ENCODE data around the gene ZNF280B. TPM values are rescaled to one million over a fixed set of nuclear protein-coding genes. Genes with fewer than 3 reads are reported as not detected.

The ZNF280B gene
- total RNA-seq, 2 experiments from 2014 or later = 2.9 to 5.3 TPM

DNA sequence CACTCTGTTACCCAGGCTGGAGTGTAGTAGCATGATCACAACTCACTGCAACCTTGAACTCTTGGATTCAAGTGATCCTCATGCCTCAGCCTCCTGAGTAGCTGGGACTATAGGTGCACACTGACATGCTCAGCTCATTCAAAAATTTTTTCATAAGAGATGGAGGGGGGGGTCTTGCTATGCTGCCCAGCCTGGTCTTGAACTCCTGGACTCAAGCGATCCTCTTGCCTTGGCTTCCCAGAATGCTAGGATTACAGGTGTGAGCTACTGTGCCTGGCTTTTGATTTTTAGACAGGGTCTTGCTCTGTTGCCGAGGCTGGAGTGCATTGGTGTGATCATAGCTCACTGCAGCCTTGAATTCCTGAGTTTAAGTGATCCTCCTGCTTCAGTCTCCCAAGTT, 36.5 kb upstream of the ZNF280B start:
- intact Hi-C loops (cut with micrococcal nuclease; ENCODE audit: unreplicated experiment) = no loop called here

GRCh38 chr22:22538226-22538989, 29.9 kb upstream of the ZNF280B start:
- BruUV-seq (replicated peaks) = no TSS peak
- no peak for DNase-seq (ENCODE audit: low spot score)
- TF ChIP-seq EZH2phosphoT487 (IDR thresholded peaks at IDR 0.05; ENCODE audit: borderline replicate concordance, low read depth, low read length) (no peak), CTCF (conservative IDR thresholded peaks at IDR 0.05; ENCODE audit: low read length) (no peak)

More for the DNA sequence above, 36.5 kb upstream of the ZNF280B start:
- Histone ChIP-seq H3K27ac (ENCODE audit: low read depth, low read length, poor library complexity, severe bottlenecking) (no peak overlapping the region), H2AFZ (ENCODE audit: low read length) (no peak overlapping the region), H3K36me3 (ENCODE audit: insufficient read depth, low read length) (no peaks in the 10 kb centered on the region), H3K9me3 (ENCODE audit: low read length) (no peaks in the 10 kb centered on the region), H4K20me1 (ENCODE audit: insufficient read depth, low read length) (no peaks in the 10 kb centered on the region), H3K9me2 (ENCODE audit: insufficient read depth, low read length) (no peaks in the 10 kb centered on the region), H3K4me2 (ENCODE audit: low read length) (no peak overlapping the region), H3K4me3 (ENCODE audit: low read depth, low read length, poor library complexity, severe bottlenecking) (no peak overlapping the region), H3K79me2 (ENCODE audit: insufficient read depth, low read depth, low read length) (no peaks in the 10 kb centered on the region), H3K4me1 (ENCODE audit: insufficient read depth, low read length, poor library complexity, severe bottlenecking) (no peaks in the 10 kb centered on the region)
- no peak for TF ChIP-seq CTCF (conservative IDR thresholded peaks at IDR 0.05; ENCODE audit: low read length)
- TF ChIP-seq EZH2phosphoT487 (IDR thresholded peaks at IDR 0.05; ENCODE audit: borderline replicate concordance, low read depth, low read length) = no peak
- ChIA-PET POLR2A (no interaction called here), CTCF (ENCODE audit: unreplicated experiment) (interaction anchor here (0.6 kb wide), 1 partner anchor 45 kb away, joined by 3 read pairs; no protein-coding TSS in a partner anchor)
- DNase-seq (ENCODE audit: low spot score) = no peak
- no TSS peak for BruUV-seq (replicated peaks)

GRCh38 chr22:22536916-22537315, 28.4 kb upstream of the ZNF280B start:
- Histone ChIP-seq H3K36me3 (ENCODE audit: insufficient read depth, low read length) (no peaks in the 10 kb centered on the region), H4K20me1 (ENCODE audit: insufficient read depth, low read length) (no peaks in the 10 kb centered on the region), H3K4me3 (ENCODE audit: low read depth, low read length, poor library complexity, severe bottlenecking) (no peak overlapping the region), H3K9me2 (ENCODE audit: insufficient read depth, low read length) (no peaks in the 10 kb centered on the region), H3K9me3 (ENCODE audit: low read length) (no peaks in the 10 kb centered on the region), H3K4me1 (ENCODE audit: insufficient read depth, low read length, poor library complexity, severe bottlenecking) (no peaks in the 10 kb centered on the region), H3K79me2 (ENCODE audit: insufficient read depth, low read depth, low read length) (no peaks in the 10 kb centered on the region), H3K27ac (ENCODE audit: low read depth, low read length, poor library complexity, severe bottlenecking) (no peak overlapping the region), H3K4me2 (ENCODE audit: low read length) (no peak overlapping the region), H2AFZ (ENCODE audit: low read length) (no peak overlapping the region)
- CTCF ChIA-PET (ENCODE audit: unreplicated experiment) = no interaction called here
- no peak for TF ChIP-seq EZH2phosphoT487 (IDR thresholded peaks at IDR 0.05; ENCODE audit: borderline replicate concordance, low read depth, low read length)
- TF ChIP-seq CTCF (conservative IDR thresholded peaks at IDR 0.05; ENCODE audit: low read length) = no peak
- POLR2A ChIA-PET = no interaction called here
- DNase-seq (ENCODE audit: low spot score) = no peak
- no TSS peak for BruUV-seq (replicated peaks)
- intact Hi-C loops (cut with micrococcal nuclease; ENCODE audit: unreplicated experiment) = no loop called here

More at GRCh38 chr22:22538226-22538989, 29.9 kb upstream of the ZNF280B start:
- Histone ChIP-seq H2AFZ (ENCODE audit: low read length) (no peak overlapping the region), H3K9me2 (ENCODE audit: insufficient read depth, low read length) (no peaks in the 10 kb centered on the region), H3K79me2 (ENCODE audit: insufficient read depth, low read depth, low read length) (no peaks in the 10 kb centered on the region), H3K4me1 (ENCODE audit: insufficient read depth, low read length, poor library complexity, severe bottlenecking) (no peaks in the 10 kb centered on the region), H3K4me2 (ENCODE audit: low read length) (no peak overlapping the region), H3K4me3 (ENCODE audit: low read depth, low read length, poor library complexity, severe bottlenecking) (no peak overlapping the region), H3K27ac (ENCODE audit: low read depth, low read length, poor library complexity, severe bottlenecking) (no peak overlapping the region), H4K20me1 (ENCODE audit: insufficient read depth, low read length) (no peaks in the 10 kb centered on the region), H3K9me3 (ENCODE audit: low read length) (no peaks in the 10 kb centered on the region), H3K36me3 (ENCODE audit: insufficient read depth, low read length) (no peaks in the 10 kb centered on the region)
- ChIA-PET CTCF (ENCODE audit: unreplicated experiment) (no interaction called here), POLR2A (interaction anchor here (0.6 kb wide), 1 partner anchor 26 kb away, joined by 3 read pairs; no protein-coding TSS in a partner anchor)
- intact Hi-C loops (cut with micrococcal nuclease; ENCODE audit: unreplicated experiment) = no loop called here

Data from OCI-LY7 (cell line).